GM21390 (cell line): ENCODE results near the gene KLF9.

Experiments used
- ATAC-seq: cut with Tn5 transposase; IDR thresholded peaks from one replicate; pipeline ENCODE4 v1.9.1; 2021; ENCODE audit not compliant: unreplicated experiment

Gene KLF9

DNA sequence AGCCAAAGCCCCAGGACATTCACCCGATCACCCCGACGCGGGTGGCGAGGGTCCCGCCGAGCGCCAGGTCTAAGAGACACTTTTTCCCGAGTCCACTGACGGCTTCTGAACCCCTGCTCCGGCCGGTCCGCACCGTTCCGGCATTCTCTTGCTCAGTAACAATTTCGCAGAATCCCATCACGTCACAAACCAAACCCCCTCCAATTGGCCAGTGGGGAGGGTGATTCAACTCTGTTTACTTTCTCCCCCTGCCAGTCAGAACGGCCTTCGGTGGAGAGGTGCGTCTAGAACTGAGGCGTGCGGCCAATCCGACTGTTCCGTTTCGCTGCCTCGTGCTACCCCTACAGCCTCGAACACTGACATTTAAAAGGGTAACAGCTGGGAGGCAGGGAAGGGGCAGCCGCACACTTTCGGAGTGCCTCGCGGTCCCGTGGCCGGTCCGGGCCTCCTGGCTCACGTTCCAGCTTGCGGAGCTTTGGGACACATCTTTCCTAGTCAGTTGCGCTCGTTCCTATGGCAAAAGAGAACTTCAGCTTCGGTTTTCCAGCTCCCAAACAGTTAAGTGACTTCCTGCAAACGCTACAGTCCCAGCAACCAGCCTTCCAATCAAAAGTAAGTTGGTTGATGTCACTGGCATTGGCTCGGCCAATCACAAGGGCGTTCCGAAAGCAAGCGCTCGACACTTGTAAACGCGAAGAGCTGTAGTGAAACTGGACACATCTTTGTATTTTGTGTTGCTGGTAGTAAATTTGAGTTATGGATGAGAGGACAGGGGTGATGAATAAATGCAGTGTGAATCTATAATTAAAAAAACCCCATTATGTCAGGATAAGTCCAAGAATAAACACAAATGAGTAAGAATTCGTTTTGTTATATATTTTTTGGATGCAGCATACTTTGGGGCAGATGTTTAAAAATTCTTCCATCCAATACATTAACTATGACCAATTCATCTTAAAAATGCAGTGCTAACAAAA lies at the start of gene KLF9:
Gene KLF9, minus strand, starts transcription at position 859 of the 977 bp plus-strand sequence. CDS start 1,294 bp downstream, outside the sequence.
- ATAC-seq, result peak; percentile 63

DNA sequence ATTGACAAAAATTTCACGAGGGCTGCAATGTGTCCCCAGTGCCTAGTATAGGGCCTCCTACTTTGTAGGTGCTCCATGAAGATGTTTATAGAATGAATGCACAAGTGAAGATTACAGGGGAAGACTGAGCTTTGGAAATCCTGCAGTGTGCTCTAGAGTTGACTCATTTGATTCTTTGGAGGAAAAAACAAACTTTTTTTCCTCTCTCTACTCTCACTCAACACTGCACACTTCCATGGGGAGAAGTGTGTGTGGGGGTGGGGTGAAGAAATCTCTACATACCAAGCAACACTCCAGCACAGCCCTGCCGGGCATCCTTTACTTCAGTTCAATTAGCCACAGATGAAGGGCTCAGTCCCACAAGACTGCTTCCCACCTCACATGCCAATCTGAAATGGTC lies 49.4 kb upstream of the KLF9 start:
- ATAC-seq, result no peak

DNA sequence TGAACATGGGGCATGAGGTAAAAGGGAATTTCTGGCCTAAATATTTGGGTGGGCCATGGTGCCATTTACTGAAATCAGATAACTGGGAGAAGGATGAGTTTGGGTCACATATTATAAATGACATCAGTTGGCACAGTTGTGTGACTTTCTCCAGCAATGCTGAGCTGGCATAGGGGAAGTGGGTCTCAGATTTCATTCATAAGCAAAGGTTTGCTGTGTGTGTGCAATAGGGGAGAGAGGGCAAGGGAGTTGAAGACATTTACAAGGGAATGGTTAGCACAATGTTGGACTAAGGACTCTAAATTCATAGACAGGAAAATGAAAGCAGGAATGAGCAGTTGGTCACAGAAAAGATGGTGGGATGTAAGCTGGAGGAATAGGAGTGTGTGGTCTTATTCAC lies 47.8 kb upstream of the KLF9 start:
- no peak for ATAC-seq

DNA sequence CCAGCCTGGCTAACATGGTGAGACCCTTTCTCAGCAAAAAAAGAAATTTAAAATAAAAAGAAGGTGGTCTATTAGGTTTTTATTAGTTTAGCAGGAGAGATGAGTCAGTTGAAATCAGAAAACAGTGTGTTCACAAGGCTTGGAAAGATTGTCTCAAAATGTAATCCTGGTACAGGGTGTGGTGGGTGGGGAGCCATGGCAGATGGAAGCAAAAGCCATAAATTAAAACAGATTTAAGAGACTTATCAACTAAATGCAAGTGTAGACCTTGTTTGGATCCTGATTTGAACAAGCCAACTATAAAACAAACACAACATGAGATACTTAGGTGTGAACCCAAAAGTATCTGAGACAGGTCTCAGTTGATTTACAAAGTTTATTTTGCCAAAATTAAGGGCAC lies 42.8 kb upstream of the KLF9 start:
- no peak for ATAC-seq

DNA sequence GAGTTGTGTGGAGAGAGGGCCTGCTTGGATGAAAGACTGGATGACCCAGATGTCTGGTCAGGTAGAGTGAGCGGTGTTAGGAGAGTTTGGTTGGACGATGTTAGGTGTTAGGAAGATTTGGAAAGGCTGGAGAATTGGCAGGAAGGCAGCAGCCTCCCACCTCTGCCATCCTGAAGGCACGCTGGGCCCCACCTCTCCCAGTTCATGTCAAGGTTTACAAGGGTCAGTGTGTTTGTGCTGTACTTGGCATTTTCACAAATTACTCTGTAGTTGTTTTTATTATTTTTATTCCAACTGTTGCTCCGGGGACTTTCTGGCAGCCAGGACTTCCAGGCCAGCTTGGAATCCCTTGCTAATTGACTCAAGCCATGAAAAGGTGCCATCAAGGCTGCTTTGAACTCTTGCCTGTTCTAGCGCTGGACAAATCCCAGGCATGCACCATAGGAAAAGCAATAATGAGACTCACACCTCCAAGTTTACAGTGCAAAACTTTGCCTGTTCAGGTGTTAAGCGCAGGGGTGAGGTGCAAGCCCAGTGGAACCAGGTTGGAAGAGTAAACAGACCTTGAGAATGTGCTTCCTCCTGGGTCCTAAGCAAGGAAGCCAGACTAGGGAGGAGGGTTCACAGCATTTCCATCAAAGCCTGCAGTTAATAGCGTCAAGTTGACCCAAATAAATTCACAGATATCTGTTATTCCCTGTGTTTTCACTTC lies 41.7 kb upstream of the KLF9 start:
- ATAC-seq, result no peak

DNA sequence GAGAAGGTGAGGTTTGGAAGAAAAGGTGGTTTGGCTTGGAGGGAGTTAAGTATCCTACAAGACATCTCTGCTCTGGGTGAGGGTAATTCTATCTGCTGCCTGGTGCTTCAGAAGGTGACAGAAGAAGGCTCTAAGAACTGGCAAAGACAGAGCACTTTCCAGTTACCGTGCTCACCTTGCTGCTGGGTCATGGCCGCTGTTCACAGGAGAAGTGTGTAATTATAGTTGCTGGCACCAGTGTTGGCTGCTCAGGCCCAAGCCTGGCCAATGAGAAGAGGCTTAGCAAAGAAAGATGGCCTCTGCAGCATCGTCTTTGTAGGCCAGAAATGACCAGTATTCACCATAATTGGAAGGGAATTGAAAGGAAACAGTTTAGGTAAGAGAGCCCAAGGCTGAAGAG lies 37.9 kb upstream of the KLF9 start:
- no peak for ATAC-seq

DNA sequence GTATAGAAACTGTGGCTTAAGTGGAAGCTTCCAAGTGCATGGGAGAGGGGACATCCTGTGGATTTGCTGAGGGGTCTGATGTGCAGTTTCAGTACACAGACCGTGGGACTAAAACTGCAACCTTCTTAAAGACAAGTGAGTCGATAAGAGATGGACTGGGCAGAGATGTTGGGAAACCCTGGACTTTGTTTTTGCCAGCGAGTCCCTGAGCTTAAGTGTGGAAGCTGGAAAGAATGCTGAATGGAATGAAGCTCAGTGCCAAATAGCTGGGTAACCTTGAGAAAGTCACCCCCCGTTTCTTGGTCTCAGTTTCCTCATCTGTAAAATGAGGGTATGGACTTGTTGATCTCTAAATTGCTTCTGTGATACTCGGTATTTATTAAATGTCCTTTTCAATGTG lies 37.3 kb upstream of the KLF9 start:
- no peak for ATAC-seq

DNA sequence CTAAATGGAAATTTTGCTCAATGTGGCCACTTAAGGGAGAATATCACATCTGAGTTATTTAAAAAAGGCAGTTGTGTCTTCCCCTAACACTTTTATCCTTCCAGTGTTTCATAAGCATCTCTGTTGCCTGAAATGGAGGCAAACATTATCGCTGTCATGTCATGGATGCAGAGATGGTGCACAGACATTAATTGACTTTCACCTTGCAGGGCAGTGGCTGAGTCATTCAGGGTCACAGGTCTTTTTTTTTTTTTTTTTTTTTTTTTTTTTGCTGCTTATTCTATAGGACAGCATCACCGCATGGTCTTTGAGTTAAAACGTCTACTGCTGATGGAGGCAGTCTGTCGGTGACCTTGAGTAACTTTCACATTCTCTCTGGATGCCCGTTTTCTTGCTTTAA lies 36.3 kb upstream of the KLF9 start:
- ATAC-seq, result no peak

DNA sequence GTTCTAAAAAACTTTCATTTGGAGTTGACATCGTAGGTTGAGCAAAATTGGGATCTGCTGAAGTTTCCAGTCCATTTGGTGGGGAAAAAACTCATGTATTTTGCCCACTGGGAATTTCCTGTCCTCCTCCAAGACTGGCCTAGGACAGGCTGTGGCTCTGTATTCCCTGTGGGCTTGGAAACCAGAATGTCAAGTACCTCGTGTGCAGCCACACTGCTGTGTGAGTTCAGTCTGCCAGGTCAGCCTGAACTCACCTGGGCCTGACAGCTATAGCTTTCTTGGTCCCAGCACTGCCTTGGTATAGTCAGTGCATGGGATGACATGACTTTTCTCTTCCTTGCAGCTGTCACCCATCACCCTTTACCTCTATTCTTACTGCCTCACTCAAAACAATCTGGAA lies 35.0 kb upstream of the KLF9 start:
- ATAC-seq, result no peak

DNA sequence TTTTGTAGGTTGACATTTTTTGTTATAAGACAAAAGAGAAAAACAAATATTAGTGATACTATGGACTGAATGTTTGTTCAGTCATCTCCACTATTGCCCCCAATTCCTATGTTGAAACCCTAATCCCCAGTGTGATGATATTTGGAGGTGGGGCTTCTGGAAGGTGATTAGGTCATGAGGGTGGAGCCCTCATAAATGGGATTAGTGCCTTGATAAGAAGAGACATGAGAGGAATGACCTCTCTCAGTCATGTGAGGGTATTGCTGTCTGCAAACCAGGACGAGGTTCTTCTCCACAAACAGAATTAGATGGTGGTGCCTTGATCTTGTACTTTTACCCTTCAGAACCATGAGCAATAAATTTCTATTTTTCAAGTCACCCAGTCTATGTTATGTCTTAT lies 34.5 kb upstream of the KLF9 start:
- ATAC-seq, result no peak

DNA sequence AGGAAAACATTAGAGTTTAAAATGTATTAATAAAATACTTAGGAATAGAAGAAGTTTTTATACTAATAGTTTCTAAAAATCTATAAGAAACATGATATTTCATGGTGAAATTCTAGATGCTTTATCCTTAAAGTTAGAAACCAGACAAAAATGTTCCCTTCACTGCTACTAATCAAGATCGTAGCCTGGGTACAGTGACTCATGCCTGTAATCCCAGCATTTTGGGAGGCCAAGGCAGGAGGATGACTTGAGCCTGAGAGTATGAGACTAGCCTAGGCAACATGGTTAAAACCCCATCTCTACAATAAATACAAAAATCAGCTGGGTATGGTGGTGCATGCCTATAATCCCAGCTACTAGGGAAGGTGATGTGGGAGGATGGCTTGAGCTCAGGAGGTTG lies 30.4 kb upstream of the KLF9 start:
- no peak for ATAC-seq

DNA sequence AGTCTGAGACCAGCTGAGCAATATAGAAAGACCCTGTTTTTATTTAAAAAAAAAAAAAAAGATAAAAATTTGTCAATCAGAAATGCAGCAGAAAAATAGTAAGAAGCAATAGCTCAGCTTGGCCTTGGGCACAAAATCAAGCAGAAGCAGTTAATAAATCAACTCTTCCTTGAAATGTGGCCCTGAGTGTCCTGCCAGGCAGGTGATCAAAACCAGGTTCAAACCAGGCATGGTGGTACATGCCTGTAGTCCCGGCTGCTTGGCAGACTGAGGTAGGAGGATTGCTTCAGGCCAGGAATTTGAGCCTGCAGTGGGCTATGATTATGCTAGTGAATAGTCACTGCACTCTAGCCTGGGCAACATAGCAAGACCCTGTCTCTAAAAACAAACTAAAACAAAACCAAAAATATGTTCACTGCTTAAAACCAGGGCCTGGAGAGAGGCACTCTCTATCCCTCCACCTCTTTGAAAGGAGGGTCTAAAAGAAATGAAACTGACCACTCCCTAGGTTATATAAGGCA lies 27.9 kb upstream of the KLF9 start:
- no peak for ATAC-seq

DNA sequence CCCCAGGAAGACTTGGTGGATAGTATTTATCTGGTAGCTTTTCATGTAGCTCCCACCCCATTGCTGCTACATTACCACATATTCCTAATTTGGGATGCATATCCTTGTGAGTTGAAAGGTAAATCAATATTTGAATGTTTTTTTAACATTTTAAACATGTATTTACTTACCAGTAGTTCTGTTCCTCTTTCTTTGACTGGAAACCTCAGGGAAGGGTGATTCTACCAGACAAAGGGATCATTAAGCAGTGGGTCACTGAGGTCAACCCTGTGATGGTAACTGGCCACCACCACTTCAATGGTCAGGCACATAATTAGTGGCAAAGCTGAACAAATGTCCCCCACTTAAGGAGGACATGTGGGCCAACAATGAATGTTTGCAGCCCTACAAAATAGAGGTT lies 27.2 kb upstream of the KLF9 start:
- no peak for ATAC-seq

DNA sequence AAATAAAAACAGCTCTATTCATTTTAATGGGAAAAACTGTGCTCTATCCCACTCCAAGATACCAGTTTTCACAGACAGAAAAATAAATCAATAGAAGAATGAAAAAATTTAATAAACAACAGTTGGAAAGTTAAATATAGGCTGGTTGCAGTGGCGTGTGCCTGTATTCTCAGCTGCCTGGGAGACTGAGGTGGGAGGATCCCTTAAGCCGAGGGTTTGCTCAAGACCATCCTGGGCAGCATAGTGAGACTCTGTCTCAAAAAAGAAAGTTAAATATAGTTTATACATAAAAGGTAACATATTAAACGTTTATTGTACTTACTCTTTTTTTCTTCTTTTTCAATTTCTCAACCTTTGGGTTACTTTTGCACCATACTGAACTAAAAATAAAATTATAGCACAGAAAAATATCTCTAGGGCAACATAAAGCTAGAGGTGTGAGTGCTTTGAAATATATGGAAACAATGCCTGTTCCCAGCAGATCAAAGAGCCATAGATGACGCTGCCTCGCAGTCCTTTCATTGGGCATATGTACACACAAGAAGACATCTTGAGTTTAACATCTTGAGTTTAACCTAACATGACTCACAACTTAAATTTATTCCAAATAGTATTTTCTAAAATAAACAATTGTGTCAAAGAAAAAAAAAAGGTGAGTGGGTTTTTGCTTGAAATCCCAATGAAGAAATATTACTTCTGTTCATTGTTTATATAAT lies 25.7 kb upstream of the KLF9 start:
- ATAC-seq, result no peak

DNA sequence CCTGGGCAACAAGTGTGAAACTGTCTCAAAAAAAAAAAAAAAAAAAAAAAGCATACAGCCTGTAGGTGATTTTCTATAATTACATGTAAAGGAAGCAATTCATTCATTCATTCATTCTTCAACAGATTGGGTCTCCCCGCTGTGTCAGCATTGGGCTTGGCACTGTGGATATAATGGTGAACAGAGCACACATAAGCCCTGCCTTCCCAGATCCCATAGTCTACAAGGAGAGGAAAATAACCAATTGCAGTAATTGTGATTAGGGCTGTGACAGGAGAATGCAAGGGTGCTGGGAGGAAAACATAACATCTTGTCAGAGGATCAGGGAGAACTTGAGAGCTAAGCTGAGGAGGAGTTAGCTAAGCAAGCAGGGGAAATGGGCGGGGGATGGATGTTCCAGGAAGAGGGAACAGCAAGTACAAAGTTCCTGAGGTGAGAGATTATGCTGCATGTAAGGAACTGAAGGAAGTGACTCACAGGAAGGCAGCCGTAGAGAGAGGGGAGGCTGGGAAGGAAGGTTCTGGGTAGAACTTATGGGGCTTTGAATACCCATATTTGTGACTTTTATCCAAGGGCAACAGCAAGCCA lies 24.0 kb upstream of the KLF9 start:
- ATAC-seq, result no peak

DNA sequence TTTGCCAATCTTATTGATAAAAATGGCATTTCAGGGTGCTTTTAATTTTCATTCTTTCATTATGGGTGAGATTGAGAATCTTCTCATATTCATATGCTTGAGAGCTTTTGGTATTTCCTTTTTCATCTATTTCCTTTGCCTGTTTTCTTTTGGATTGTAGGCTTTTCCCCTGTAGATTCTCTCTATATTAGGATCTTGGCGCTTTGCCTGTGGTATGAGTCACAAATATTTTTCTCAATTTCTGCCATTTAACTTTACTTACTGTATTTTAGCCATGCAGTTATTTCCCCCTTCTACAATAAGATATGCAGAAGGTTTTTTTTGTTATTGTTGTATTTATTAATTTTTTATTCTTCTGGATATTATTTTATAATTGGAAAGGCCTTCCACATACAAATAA lies 21.5 kb upstream of the KLF9 start:
- no peak for ATAC-seq

DNA sequence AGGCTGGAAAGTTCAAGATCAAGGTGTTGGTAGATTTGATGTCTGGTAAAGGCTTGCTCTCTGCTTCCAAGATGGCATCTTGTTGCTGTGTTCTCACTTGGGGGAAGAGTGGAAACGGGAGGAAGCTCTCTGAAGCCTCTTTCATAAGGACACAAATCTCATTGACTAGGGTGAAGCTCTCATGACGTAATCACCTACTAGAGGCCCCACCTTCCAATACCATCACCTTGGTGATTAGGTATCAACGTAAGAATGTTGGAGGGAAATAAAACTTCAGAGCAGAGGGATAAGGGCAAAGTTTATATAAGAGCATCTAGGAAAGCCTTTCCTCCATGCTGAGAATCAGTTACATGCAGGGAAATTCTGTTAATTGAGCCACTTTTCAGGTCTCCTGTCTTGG lies 15.4 kb upstream of the KLF9 start:
- ATAC-seq, result no peak

DNA sequence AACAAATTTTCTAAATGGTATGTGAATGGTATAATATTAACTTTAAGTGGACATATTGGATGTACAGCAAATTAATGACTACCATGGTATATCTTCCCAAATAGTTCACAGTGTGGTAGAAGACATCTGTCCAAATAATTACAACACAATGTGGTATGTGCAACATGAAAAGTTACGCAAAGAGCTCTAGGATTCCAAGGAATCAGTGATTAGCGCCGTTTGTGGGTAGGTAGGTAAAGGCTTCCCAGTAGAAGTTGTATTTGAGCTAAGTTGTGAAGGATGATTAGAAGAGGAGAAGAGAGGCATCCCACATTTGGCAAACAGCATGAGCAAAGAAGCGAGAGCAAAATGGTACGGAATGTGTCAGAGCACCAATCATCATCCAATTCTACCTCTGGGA lies 14.3 kb upstream of the KLF9 start:
- no peak for ATAC-seq

DNA sequence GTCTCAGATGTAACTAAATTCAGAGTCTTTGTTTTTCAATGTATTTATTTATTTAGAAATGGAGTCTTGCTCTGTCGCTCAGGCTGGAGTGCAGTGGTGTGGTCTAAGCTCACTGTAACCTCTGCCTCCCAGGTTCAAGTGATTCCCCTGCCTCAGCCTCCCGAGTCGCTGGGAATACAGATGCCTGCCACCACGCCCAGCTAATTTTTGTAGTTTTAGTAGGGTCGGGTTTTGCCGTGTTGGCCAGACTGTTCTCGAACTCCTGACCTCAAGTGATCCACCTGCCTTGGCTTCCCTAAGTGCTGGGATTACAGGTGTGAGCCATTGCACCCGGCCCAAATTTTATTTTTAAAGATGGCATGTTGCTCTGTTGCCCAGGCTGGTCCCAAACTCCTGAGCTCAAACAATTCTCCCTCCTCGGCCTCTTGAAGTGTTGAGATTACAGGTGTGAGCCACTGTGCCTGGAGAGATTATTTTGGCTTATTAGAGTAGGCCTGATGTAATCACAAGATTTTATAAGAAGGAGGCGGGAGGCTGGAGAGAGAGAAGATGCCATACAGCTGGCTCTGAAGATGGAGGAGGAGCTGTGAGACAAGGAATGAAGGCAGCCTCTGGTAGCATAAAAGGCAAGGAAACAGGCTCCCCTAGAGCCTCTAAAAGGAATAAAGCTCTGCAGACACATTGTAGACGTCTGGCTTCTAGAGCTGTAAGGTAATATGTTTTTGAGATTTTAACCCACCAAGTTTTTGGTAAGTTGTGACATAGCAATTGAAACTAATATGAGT lies 12.9 kb upstream of the KLF9 start:
- ATAC-seq, result no peak

DNA sequence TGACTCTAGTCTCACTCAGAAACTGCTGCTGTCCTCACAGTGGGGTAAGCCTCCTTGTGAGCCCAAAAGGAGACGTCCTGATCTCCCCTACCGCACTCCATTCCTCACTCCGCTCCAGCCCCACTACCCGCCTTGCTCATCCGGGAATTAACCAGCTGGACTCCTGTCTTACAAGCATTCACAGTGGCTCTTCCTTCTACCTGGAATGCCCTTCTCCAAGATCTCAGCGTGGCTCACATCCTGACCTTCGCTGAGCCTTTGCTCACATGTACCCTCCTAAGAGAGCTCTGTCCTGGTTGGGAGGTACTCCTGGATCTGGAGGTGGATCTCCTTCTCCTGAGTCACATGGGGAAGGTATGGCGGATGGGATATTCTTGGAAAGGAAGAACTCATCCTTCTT lies 10.7 kb upstream of the KLF9 start:
- no peak for ATAC-seq
